ENCODE measurements around the gene MARVELD2.
A peak's percentile ranks its signal among the peaks of the same experiment; 100 is the strongest.
"Not testable (repeated sequence)": the region's sequence is repeated elsewhere in the genome, so short reads cannot be mapped to it uniquely, and the experiment has no call there.

The MARVELD2 gene

GRCh38 chr5:69414885-69415583, at the start of gene MARVELD2:
Gene MARVELD2 (plus strand): TSS chr5:69415116. CDS start chr5:69419386, 4,270 bp downstream.
- Mint-ChIP-seq H3K4me1 (ENCODE audit: low read depth) (peaks cover 5% of the 10 kb centered on the region), H3K36me3 (ENCODE audit: low read depth) (peaks cover 19% of the 10 kb centered on the region), H3K27me3 (ENCODE audit: low read depth) (peaks cover 9% of the 10 kb centered on the region), H3K4me3 (peak within 1 kb of the TSS; percentile 61), H3K9me3 (no peaks in the 10 kb centered on the region), H3K27ac (peak within 1 kb of the TSS; percentile 11)

- H3K9me3 Mint-ChIP-seq, result no peaks in the 10 kb centered on the region
- peak overlapping the region; percentile 96 for H3K4me3 Mint-ChIP-seq
- H3K36me3 Mint-ChIP-seq (ENCODE audit: low read depth), result peaks cover 23% of the 10 kb centered on the region
- H3K27me3 Mint-ChIP-seq (ENCODE audit: low read depth), result no peaks in the 10 kb centered on the region
- peak overlapping the region; percentile 96 for H3K27ac Mint-ChIP-seq
- peaks cover 30% of the 10 kb centered on the region for H3K4me1 Mint-ChIP-seq (ENCODE audit: low read depth)
Measured at GRCh38 chr5:69367697-69368279, 47.1 kb upstream of the MARVELD2 start.

GRCh38 chr5:69368458-69369339, 46.2 kb upstream of the MARVELD2 start:
- H3K4me3 Mint-ChIP-seq, result peak overlapping the region; percentile 96
- no peaks in the 10 kb centered on the region for H3K9me3 Mint-ChIP-seq
- H3K27me3 Mint-ChIP-seq (ENCODE audit: low read depth), result no peaks in the 10 kb centered on the region
- peaks cover 24% of the 10 kb centered on the region for H3K36me3 Mint-ChIP-seq (ENCODE audit: low read depth)
- H3K4me1 Mint-ChIP-seq (ENCODE audit: low read depth), result peaks cover 30% of the 10 kb centered on the region
- peak overlapping the region; percentile 96 for H3K27ac Mint-ChIP-seq

GRCh38 chr5:69369340-69370121, 45.4 kb upstream of the MARVELD2 start, which contains the start of the genes AK6, RAD17 and TAF9:
Gene AK6 (minus strand): TSS chr5:69369520. CDS start chr5:69369490, 30 bp downstream.
Gene RAD17 (plus strand): TSS chr5:69369818. CDS start chr5:69372209, 2,391 bp downstream.
Gene TAF9 (minus strand): TSS chr5:69369520. CDS start chr5:69365737, 3,783 bp downstream.
- H3K9me3 Mint-ChIP-seq, result no peaks in the 10 kb centered on the region
- H3K4me1 Mint-ChIP-seq (ENCODE audit: low read depth), result peaks cover 30% of the 10 kb centered on the region
- H3K27ac Mint-ChIP-seq, result peak within 1 kb of the TSS; percentile 96
- H3K36me3 Mint-ChIP-seq (ENCODE audit: low read depth), result peaks cover 22% of the 10 kb centered on the region
- peak within 1 kb of the TSS; percentile 96 for H3K4me3 Mint-ChIP-seq
- H3K27me3 Mint-ChIP-seq (ENCODE audit: low read depth), result no peaks in the 10 kb centered on the region

- H3K4me3 Mint-ChIP-seq, result peak overlapping the region; percentile 92
- H3K4me1 Mint-ChIP-seq (ENCODE audit: low read depth), result peaks cover 28% of the 10 kb centered on the region
- H3K27me3 Mint-ChIP-seq (ENCODE audit: low read depth); H3K9me3 Mint-ChIP-seq: not testable (repeated sequence)
- peak overlapping the region; percentile 95 for H3K27ac Mint-ChIP-seq
- H3K36me3 Mint-ChIP-seq (ENCODE audit: low read depth), result peaks cover 15% of the 10 kb centered on the region
Measured at GRCh38 chr5:69370335-69370734, 44.6 kb upstream of the MARVELD2 start.

GRCh38 chr5:69372394-69372793, 42.5 kb upstream of the MARVELD2 start:
- Mint-ChIP-seq H3K9me3 (no peaks in the 10 kb centered on the region), H3K4me3 (no peak overlapping the region), H3K36me3 (ENCODE audit: low read depth) (peaks cover 10% of the 10 kb centered on the region), H3K27me3 (ENCODE audit: low read depth) (no peaks in the 10 kb centered on the region), H3K27ac (no peak overlapping the region), H3K4me1 (ENCODE audit: low read depth) (peaks cover 22% of the 10 kb centered on the region)

GRCh38 chr5:69374911-69375446, 39.9 kb upstream of the MARVELD2 start:
- Mint-ChIP-seq H3K9me3 (no peaks in the 10 kb centered on the region), H3K4me1 (ENCODE audit: low read depth) (peaks cover 11% of the 10 kb centered on the region), H3K27ac (no peak overlapping the region), H3K27me3 (ENCODE audit: low read depth) (no peaks in the 10 kb centered on the region), H3K36me3 (ENCODE audit: low read depth) (peaks cover 7% of the 10 kb centered on the region), H3K4me3 (no peak overlapping the region)

GRCh38 chr5:69378376-69378775, 36.5 kb upstream of the MARVELD2 start:
- H3K4me1 Mint-ChIP-seq (ENCODE audit: low read depth), result no peaks in the 10 kb centered on the region
- H3K9me3 Mint-ChIP-seq, result no peaks in the 10 kb centered on the region
- H3K4me3 Mint-ChIP-seq, result no peak overlapping the region
- peaks cover 7% of the 10 kb centered on the region for H3K36me3 Mint-ChIP-seq (ENCODE audit: low read depth)
- no peak overlapping the region for H3K27ac Mint-ChIP-seq
- H3K27me3 Mint-ChIP-seq (ENCODE audit: low read depth), result no peaks in the 10 kb centered on the region

GRCh38 chr5:69404659-69405330, 10.1 kb upstream of the MARVELD2 start:
- no peaks in the 10 kb centered on the region for H3K27me3 Mint-ChIP-seq (ENCODE audit: low read depth)
- no peaks in the 10 kb centered on the region for H3K4me1 Mint-ChIP-seq (ENCODE audit: low read depth)
- H3K4me3 Mint-ChIP-seq, result no peak overlapping the region
- no peak overlapping the region for H3K27ac Mint-ChIP-seq
- H3K9me3 Mint-ChIP-seq, result peaks cover 4% of the 10 kb centered on the region
- peaks cover 27% of the 10 kb centered on the region for H3K36me3 Mint-ChIP-seq (ENCODE audit: low read depth)

GRCh38 chr5:69415584-69415958, 655 bp downstream of the MARVELD2 start:
- Mint-ChIP-seq H3K9me3 (no peaks in the 10 kb centered on the region), H3K4me1 (ENCODE audit: low read depth) (peaks cover 5% of the 10 kb centered on the region), H3K27ac (no peak overlapping the region), H3K4me3 (peak overlapping the region; percentile 12), H3K36me3 (ENCODE audit: low read depth) (peaks cover 18% of the 10 kb centered on the region), H3K27me3 (ENCODE audit: low read depth) (peaks cover 9% of the 10 kb centered on the region)

- Mint-ChIP-seq H3K9me3 (no peaks in the 10 kb centered on the region), H3K27ac (no peak overlapping the region), H3K4me3 (peak overlapping the region; percentile 19), H3K27me3 (ENCODE audit: low read depth) (peaks cover 9% of the 10 kb centered on the region), H3K36me3 (ENCODE audit: low read depth) (peaks cover 16% of the 10 kb centered on the region), H3K4me1 (ENCODE audit: low read depth) (peaks cover 5% of the 10 kb centered on the region)
Measured at GRCh38 chr5:69416180-69416579, 1.3 kb downstream of the MARVELD2 start.

GRCh38 chr5:69416699-69417098, 1.8 kb downstream of the MARVELD2 start:
- Mint-ChIP-seq H3K9me3 (no peaks in the 10 kb centered on the region), H3K27me3 (ENCODE audit: low read depth) (peaks cover 9% of the 10 kb centered on the region), H3K36me3 (ENCODE audit: low read depth) (peaks cover 12% of the 10 kb centered on the region), H3K4me3 (no peak overlapping the region), H3K27ac (no peak overlapping the region), H3K4me1 (ENCODE audit: low read depth) (peaks cover 5% of the 10 kb centered on the region)

GRCh38 chr5:69418554-69418953, 3.6 kb downstream of the MARVELD2 start:
- H3K4me3 Mint-ChIP-seq, result no peak overlapping the region
- no peaks in the 10 kb centered on the region for H3K9me3 Mint-ChIP-seq
- no peak overlapping the region for H3K27ac Mint-ChIP-seq
- H3K4me1 Mint-ChIP-seq (ENCODE audit: low read depth), result peaks cover 5% of the 10 kb centered on the region
- peaks cover 12% of the 10 kb centered on the region for H3K36me3 Mint-ChIP-seq (ENCODE audit: low read depth)
- H3K27me3 Mint-ChIP-seq (ENCODE audit: low read depth), result peaks cover 9% of the 10 kb centered on the region
